ENCODE results near the gene COBLL1.

DNA sequence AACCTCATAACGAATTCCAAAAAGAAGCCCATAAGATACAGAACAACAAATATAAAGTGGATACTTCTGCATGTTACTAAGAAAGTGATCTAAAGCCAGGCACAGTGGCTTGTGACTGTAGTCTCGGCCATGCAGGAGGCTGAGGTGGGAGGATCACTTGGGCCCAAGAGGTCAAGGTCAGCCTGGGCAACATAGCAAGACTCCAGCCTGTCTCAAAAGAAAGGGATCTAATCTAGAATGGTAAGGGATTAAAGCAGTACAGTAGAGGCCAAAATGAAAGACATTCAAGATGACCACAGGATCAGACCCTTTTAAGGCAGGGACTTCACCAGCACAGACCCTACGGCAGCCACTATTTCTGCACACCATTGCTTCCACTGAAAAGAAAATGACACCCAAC lies 3.8 kb downstream of the COBLL1 start:
- TF ChIP-seq POLR2A (IDR thresholded peaks at IDR 0.05) = no peak
- no peak for TF ChIP-seq CTCF (IDR thresholded peaks at IDR 0.05)
- TF ChIP-seq POLR2AphosphoS5 (IDR thresholded peaks at IDR 0.05) = no peak
- no peak for TF ChIP-seq EP300 (IDR thresholded peaks at IDR 0.05)
